ENCODE measurements around the gene UFC1.
A peak's percentile ranks its signal among the peaks of the same experiment; 100 is the strongest.
"Not testable (repeated sequence)": the region's sequence is repeated elsewhere in the genome, so short reads cannot be mapped to it uniquely, and the experiment has no call there.

Gene UFC1

GRCh38 chr1:161115132-161115711 lies 38.6 kb upstream of the UFC1 start:
- no peak for DNase-seq (ENCODE audit: low read depth)
- no peak overlapping the region for H3K4me3 ChIP-seq (ENCODE audit: low read depth, low read length)
- no peak for TF ChIP-seq CTCF (IDR thresholded peaks at IDR 0.05; ENCODE audit: control insufficient read depth, extremely low read depth, insufficient read depth)

GRCh38 chr1:161115961-161116360 lies 37.8 kb upstream of the UFC1 start:
- DNase-seq (ENCODE audit: low read depth); H3K4me3 ChIP-seq (ENCODE audit: low read depth, low read length): not testable (repeated sequence)

- peak; percentile 37 for DNase-seq (ENCODE audit: low read depth)
- H3K4me3 ChIP-seq (ENCODE audit: low read depth, low read length) = peak within 1 kb of the TSS; percentile 100
- TF ChIP-seq CTCF (IDR thresholded peaks at IDR 0.05; ENCODE audit: control insufficient read depth, extremely low read depth, insufficient read depth) = no peak
These were observed 35.8 kb upstream of the UFC1 start, which contains the start of the genes NIT1 and PFDN2 for GRCh38 chr1:161117759-161118581. NIT1 (plus strand) TSS chr1:161118105; CDS start chr1:161118177, 72 bp downstream. PFDN2 (minus strand) TSS chr1:161118037; CDS start chr1:161118026, 11 bp downstream.

- peak; percentile 42 for TF ChIP-seq CTCF (IDR thresholded peaks at IDR 0.05; ENCODE audit: control insufficient read depth, extremely low read depth, insufficient read depth)
- peak overlapping the region; percentile 100 for H3K4me3 ChIP-seq (ENCODE audit: low read depth, low read length)
- no peak for DNase-seq (ENCODE audit: low read depth)
These were observed 34.5 kb upstream of the UFC1 start for GRCh38 chr1:161119092-161119903.

- TF ChIP-seq CTCF (IDR thresholded peaks at IDR 0.05; ENCODE audit: control insufficient read depth, extremely low read depth, insufficient read depth) = no peak
- no peak for DNase-seq (ENCODE audit: low read depth)
- no peak overlapping the region for H3K4me3 ChIP-seq (ENCODE audit: low read depth, low read length)
These were observed 32.6 kb upstream of the UFC1 start for GRCh38 chr1:161121042-161121650.

- TF ChIP-seq CTCF (IDR thresholded peaks at IDR 0.05; ENCODE audit: control insufficient read depth, extremely low read depth, insufficient read depth) = no peak
- DNase-seq (ENCODE audit: low read depth) = no peak
- H3K4me3 ChIP-seq (ENCODE audit: low read depth, low read length) = no peak overlapping the region
These were observed 31.9 kb upstream of the UFC1 start for GRCh38 chr1:161121834-161122233.
